IPS DF 4.7 (cell line): ENCODE data around the gene DPM1.
A peak's percentile ranks its signal among the peaks of the same experiment; 100 is the strongest.

Experiments
- DNase-seq: peaks from one replicate; pipeline ENCODE4 v3.0.0-alpha.2; 2013; ENCODE audit warnings: low spot score; ENCODE audit errors: extremely low read depth

Gene DPM1

DNA sequence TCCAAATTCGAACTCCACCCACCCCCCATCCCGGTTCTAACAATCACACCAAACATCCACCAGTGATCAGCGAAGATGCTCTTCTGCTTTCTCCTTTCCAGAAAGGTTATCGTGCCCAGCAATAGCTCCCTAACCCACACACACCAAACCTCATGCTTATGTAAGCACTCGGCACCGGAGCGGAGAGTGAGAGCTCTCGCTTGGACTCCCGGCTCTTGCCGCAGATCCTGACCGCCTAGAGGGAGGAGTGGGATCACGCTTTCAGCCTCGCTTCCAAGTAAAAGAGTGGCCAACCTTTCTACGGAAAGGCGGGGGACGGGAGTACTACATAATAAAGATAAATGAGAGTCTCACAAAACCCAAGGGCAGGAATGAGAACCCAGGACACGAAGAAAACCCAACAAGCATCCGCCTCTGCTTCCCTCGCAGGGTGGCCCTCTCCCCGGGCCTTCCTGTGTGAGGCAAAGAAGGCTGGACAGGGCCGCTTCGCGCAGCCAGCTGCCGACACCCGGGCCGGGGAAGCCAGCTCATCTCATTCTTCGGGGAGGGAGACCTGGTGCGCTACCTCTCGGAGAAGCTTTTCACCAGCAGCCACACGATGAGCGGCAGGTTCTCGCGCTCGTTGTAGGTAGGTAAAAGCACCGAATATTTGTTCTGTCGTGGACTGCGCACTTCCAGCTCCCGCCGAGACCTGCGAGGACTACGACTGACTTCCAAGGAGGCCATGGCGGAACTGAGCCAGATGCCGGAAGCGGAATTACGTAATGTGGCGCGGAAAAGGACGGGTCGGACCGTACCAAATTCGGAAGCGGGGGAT is at the start of gene DPM1:
DPM1 (minus strand) TSS at position 735 of the 817 bp plus-strand sequence; CDS start at position 726, 9 bp downstream.
- peak; percentile 62 for DNase-seq

DNA sequence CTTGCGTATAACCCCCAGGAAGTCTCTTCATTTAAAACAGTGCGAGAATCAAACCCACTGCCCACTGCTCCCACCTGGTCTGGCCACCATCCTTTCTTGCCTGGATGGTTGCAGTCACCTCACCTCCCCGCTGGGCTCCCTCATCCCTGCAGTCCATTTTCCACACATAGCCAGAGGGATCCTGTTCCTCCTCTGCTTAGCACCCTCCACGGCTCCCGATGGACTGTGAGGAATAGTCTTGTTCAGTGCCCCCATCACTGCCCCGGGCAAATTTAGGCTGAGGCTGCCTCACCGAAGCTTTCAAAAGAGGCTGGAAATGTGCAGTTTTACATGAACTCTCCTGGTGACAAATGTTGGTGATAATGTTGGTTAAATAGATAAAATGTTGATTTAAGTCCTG is 46.9 kb upstream of the DPM1 start:
- no peak for DNase-seq

GRCh38 chr20:51004781-51005180 is 46.4 kb upstream of the DPM1 start:
- DNase-seq: no peak

GRCh38 chr20:51004305-51004727 is 46.0 kb upstream of the DPM1 start:
- no peak for DNase-seq

DNA sequence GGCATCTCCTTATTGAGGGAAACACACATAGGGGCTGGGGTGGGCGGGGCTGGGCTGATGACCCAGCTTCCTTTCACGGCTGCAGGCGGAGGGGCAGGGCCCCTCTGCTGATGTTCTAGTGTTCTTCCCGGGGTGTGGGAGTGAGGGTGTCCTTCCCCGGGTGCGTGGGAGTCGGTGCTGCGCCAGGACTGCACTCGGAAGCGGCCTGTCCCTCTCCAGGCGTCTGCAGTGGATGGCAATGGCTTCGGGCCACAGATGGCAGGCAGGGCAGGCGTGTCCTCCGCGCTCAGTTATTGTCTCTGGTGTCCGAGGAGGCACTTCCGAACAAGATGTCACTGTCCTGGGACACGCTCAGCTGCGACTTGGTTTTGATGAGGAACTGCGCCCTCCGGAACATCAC is 45.4 kb upstream of the DPM1 start:
- no peak for DNase-seq

- no peak for DNase-seq
These were observed 44.3 kb upstream of the DPM1 start for GRCh38 chr20:51002633-51003032.

DNA sequence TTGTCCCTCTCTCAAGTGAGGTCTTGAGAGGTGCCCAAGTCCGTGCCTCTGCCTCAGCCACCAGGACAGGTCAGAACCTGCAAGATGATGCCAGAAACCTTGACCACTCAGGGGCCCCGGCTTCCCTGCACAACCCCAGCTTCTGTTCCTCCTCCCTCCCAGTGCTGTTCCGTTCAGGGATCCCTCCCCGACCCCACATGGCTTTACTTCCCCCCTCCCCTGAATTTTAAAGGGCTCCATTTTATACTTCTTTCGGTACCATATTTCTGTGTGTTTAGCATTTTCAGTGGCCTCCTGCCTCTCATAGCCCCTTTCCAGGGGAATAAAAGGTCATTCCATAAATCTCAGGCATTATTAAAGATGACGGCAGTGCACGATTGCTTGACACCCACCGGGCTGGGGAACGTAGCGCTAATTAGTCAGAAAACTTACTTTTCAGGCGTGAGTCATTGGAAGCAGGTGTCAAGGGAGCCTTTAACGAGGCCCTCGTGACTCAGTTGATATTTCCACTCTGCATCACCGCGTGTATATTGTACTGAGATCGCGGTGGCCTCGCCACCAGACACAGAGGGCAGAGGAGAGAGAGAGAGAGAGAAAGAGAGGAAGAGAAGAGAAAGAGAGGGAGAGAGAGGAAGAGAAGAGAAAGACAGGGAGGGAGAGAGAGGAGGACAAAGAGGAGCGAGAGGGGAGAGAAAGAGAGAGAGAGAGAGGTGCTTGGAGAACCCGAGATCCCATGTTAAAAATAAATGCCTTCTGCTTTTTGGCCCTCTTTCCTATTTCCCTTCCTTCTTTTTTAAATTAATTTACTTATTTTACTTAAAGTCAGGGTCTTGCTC is 43.3 kb upstream of the DPM1 start:
- no peak for DNase-seq

DNA sequence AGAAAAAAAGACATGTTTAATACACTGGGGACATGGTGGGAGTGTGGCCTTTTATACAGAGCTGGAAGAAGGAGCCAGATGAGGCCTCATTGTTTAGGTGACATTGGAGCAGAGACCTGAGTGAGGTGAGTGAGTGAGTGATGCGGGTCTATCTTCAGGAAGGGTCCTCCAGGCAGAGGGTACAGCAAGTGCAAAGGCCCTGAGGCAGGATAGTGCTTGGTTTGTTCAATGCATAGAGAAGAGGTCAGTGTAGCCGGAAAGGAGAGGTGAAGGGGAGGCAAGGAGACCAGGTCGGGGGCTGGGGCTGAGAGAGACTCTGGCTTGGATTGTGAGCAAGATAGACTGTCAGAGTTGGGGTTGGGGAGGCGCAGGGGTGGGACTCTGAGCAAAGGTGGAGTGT is 41.0 kb upstream of the DPM1 start:
- DNase-seq: no peak

DNA sequence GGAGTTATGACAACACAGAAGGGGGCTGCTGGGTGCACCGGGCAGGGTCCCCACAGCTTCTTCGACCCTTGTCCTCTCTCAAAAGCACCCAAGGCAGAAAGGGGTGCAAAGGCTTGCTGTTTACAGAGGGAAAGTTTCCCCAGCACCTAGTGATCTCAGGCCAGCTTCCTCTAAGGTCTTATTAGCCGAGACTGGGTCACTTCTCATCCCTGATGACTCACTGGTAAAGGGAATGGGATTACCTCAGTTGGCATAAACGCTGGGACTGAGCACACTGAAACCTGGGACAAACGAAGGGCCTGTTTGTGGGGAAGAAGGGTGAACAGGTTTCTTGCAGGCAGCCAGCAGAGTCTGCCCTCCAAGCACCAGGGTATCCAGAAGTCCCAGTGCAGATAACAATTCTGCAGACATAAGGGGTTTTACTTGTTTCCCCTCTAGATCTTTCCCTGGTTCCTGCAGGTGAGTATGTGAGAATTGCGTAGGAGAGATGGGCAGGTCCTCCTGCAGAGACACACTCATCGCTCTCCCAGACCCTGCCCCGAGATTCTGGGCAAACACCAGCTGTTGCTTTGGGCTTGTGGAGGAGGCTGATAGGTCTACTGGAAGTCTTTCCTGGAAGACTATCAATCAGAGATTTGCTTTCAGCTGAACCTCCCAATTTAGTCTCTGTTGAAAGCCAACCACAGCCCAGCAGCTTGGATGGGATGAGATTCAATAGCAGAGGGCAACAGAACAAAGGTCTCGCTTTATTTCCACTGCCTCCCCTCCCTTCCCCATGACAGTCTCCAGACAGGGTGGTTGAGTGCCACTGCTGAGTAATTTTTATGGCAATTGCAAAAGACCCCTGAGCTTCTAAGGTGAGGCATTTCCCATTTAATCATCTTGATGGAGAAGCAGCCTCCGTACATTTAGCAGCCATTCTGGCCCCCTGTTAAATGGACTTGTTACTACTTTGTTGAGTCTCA is 38.9 kb upstream of the DPM1 start:
- DNase-seq: no peak

DNA sequence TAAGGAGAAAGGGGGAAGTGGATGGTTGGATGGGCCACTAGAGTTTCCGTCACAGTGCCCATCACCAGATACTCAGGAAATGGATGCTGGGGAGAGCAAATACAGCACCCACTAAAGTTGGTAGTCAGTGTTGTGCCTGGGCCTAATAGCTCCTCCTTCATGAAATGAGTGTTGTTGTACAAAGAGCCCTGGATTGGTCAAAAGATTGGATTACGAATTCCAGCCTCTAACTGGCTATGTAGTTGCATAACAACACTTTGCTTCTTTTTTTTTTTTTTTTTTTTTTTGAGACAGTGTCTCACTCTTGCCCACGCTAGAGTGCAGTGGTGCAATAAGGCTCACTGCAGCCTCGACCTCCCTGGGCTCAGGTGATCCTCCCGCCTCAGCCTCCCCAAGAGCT is 37.2 kb upstream of the DPM1 start:
- no peak for DNase-seq

DNA sequence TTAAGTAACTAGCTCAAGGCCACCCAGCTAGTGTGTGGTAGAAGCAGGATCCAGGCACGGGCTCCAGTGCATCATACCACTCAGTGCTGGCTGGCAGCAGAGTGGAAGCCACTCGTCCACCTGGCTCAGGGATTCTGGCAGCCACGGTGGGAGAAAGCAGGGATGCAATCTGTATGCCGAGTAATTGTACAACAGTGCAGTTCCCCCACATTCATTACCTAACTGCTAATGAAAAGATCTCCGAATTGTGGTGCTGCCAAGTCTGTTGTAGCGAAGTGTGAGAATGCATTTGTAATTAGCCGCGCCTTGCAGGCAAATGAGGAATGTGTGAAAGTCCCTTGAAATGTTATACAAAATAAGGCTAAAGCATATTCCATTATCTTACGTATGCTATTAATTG is 35.5 kb upstream of the DPM1 start:
- DNase-seq: no peak

DNA sequence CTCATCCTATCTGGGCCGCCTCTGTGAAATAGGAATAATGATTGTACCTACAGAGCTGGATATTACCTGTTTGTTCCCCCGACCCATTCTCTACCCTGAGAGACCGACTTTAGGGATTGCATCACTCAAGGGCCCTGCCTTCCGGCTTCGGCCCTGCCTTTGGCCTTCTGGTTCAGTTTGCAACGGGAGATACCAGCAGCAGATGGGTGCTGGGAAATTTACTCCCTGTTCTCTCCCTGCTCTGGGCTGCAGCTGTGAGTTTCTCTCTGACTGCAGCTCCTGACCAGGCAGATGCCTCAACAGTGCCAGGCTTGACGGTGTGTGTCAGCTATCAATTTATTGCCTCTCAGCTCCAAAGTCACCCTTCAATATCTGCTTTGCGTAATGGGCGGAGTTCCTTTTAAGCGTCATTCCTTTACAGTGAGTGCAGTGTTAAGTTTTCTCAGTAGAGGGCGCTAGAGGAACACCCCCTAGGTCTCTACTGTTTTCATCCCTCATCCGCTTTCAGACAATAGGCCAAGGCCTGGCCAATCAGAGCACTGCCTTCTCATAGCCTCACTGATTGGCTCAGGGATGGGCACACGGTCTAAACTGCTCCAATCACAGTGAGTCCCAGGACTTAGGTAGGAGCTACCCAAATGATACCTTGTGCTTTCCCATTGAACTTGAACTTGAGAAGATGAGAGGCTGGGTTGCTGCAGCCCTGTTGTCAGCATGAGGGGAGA is 34.6 kb upstream of the DPM1 start:
- DNase-seq: no peak

- DNase-seq: no peak
These were observed 34.0 kb upstream of the DPM1 start for GRCh38 chr20:50992336-50992732.

DNA sequence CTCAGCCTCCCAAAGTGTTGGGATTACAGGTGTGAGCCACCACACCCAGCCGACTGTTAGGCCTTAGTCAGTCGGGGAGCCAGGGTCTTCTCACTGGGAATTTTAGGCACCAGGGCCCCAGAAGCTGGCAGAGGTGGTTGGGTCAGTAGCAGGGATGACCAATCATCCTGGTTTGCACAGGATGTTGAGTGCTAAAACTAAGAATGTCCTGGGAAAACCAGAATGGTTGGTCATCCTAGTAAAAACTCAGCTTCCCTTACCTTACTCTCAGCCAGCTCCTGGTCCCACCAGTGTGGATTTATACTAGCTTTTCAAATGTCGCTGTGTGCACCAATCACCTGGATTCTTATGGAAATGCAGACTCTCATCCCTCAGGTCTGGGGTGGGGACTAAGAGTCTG is 32.7 kb upstream of the DPM1 start:
- DNase-seq: no peak

DNA sequence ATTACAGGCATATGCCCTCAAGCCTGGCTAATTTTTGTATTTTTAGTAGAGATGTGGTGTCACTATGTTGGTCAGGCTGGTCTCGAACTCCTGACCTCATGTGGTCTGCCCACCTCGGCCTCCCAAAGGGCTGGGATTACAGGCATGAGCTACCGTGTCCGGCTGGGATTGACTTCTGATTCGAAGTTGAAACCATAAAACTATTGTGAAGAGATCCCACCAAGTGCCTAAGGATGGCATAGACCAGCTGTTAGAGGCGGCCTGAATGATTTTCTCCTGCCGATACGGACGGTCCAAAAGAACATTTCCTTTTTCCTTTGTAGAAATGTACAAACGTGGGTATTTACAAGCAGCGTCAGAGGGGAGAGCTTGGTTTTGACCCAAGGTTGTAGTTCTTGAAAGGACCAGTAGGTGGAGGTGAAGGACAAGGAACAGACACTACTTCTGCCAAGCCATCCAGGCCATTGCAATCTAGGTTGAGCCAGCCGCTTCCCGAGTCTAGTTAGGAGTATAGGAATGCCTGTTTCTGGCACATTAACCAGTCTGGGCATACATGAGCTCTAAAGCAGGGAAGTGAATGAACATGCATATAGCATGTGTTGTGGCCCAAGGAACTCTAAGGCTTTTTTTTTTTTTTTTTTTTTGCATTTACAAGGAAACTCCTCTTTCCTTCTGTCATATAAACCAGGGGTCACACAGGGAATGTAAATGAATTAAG is 29.3 kb upstream of the DPM1 start:
- DNase-seq: no peak

DNA sequence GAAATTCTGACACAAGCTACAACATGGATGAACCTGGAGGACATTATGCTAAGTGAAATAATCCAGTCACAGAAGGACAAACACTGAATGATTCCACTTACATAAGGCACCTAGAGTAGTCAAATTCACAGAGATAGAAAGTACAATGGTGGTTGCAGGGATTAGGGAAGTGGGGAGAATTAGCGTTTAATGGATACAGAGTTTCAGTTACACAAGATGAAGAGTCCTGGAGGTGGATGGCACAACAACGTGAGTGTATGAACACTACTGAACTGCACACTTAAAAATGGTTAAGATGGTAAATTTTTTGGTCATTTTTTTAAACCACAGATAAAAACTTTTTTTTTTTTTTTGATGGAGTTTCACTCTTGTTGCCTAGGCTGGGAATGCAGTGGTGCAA is 25.0 kb upstream of the DPM1 start:
- DNase-seq: no peak

- DNase-seq: no peak
These were observed 24.0 kb upstream of the DPM1 start for GRCh38 chr20:50982363-50982762.

- no peak for DNase-seq
These were observed 23.3 kb upstream of the DPM1 start for GRCh38 chr20:50981714-50982048.

GRCh38 chr20:50980851-50981713 is 22.8 kb upstream of the DPM1 start:
- DNase-seq: no peak
